ENCODE data around the gene TMEM9B. TPM values are rescaled to one million over a fixed set of nuclear protein-coding genes. Genes with fewer than 3 reads are reported as not detected.
"Not testable (repeated sequence)": the region's sequence is repeated elsewhere in the genome, so short reads cannot be mapped to it uniquely, and the experiment has no call there.

TMEM9B gene
- total RNA-seq, 1 experiment from 2014 or later, result 13.6 TPM

- Histone ChIP-seq H4K5ac (ENCODE audit: insufficient read length, low read depth, low read length) (no peak overlapping the region), H3K79me1 (ENCODE audit: insufficient read depth, low read depth, low read length, poor library complexity, severe bottlenecking) (no peaks in the 10 kb centered on the region), H3K18ac (ENCODE audit: insufficient read length, low read depth, low read length) (no peak overlapping the region), H4K20me1 (ENCODE audit: control insufficient read depth, insufficient read depth, insufficient read length) (no peaks in the 10 kb centered on the region), H4K91ac (ENCODE audit: insufficient read length, low read depth, low read length) (no peak overlapping the region), H3K14ac (ENCODE audit: insufficient read depth, low read length) (no peak overlapping the region), H3K4me1 (ENCODE audit: insufficient read depth, low read length) (peaks cover 7% of the 10 kb centered on the region), H3T11ph (ENCODE audit: low read length) (no peak overlapping the region), H2BK120ac (ENCODE audit: low read depth, low read length, poor library complexity, severe bottlenecking) (no peak overlapping the region), H2BK20ac (ENCODE audit: low read depth, low read length, poor library complexity, severe bottlenecking) (no peak overlapping the region), H2BK5ac (ENCODE audit: insufficient read length, low read length) (no peak overlapping the region), H2BK15ac (ENCODE audit: low read depth, low read length) (no peak overlapping the region), H3K56ac (ENCODE audit: insufficient read length, low read depth, low read length) (no peak overlapping the region), H3K23me2 (ENCODE audit: insufficient read length, low read depth, low read length, poor library complexity, severe bottlenecking) (no peaks in the 10 kb centered on the region), H2AK5ac (ENCODE audit: insufficient read length, low read length) (no peak overlapping the region), H4K8ac (replicated peaks; ENCODE audit: insufficient read length, low read depth, low read length) (no peak overlapping the region), H3K9me3 (ENCODE audit: control insufficient read depth, low read depth, low read length) (no peaks in the 10 kb centered on the region), H3K27me3 (ENCODE audit: insufficient read depth, low read length) (no peaks in the 10 kb centered on the region), H3K4ac (ENCODE audit: low read depth, low read length) (no peak overlapping the region), H3K23ac (ENCODE audit: insufficient read length, low read depth, low read length) (no peak overlapping the region), H3K9ac (ENCODE audit: extremely low read depth, insufficient read length, low read length) (no peak overlapping the region), H2AFZ (ENCODE audit: low read length) (no peak overlapping the region), H2BK12ac (ENCODE audit: insufficient read length, low read depth, low read length) (no peak overlapping the region), H3K79me2 (ENCODE audit: insufficient read depth, low read length) (no peaks in the 10 kb centered on the region), H3K4me2 (ENCODE audit: insufficient read depth, insufficient read length, low read length) (no peak overlapping the region), H3K27ac (ENCODE audit: insufficient read length, low read depth, low read length) (no peak overlapping the region)
- no peaks in the 10 kb centered on the region for H3K9me3 Mint-ChIP-seq
- peaks cover 12 to 14% of the 10 kb centered on the region in 2 experiments for H3K4me1 Mint-ChIP-seq
- no CpG with 5 or more reads among the region's 10 CpGs for WGBS (ENCODE audit: extremely low coverage, insufficient read length, low lambda C conversion rate)
- H3K27ac Mint-ChIP-seq, result peak overlapping the region in 1 of 3 experiments; percentile 34; a peak in 2 of 7 replicates
- DNase-seq, result no peak
- TF ChIP-seq, protein P1, sequence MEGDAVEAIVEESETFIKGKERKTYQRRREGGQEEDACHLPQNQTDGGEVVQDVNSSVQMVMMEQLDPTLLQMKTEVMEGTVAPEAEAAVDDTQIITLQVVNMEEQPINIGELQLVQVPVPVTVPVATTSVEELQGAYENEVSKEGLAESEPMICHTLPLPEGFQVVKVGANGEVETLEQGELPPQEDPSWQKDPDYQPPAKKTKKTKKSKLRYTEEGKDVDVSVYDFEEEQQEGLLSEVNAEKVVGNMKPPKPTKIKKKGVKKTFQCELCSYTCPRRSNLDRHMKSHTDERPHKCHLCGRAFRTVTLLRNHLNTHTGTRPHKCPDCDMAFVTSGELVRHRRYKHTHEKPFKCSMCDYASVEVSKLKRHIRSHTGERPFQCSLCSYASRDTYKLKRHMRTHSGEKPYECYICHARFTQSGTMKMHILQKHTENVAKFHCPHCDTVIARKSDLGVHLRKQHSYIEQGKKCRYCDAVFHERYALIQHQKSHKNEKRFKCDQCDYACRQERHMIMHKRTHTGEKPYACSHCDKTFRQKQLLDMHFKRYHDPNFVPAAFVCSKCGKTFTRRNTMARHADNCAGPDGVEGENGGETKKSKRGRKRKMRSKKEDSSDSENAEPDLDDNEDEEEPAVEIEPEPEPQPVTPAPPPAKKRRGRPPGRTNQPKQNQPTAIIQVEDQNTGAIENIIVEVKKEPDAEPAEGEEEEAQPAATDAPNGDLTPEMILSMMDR (conservative IDR thresholded peaks at IDR 0.05), result no peak
- no peaks in the 10 kb centered on the region; the same call in 1 of the 2 replicates for H3K27me3 Mint-ChIP-seq (ENCODE audit: low read depth)
- H3K4me3 Mint-ChIP-seq, result no peak overlapping the region
- H3K36me3 Mint-ChIP-seq (ENCODE audit: insufficient read depth in 1 of 3, low read depth in 3 of 3), result no peaks in the 10 kb centered on the region
Measured at GRCh38 chr11:8937159-8937558, 27.1 kb downstream of the TMEM9B start.

- H3K14ac ChIP-seq (ENCODE audit: insufficient read depth, low read length); H3K18ac ChIP-seq (ENCODE audit: insufficient read length, low read depth, low read length); H3K4me1 ChIP-seq (ENCODE audit: insufficient read depth, low read length); H3K27ac ChIP-seq (ENCODE audit: insufficient read length, low read depth, low read length); H2BK15ac ChIP-seq (ENCODE audit: low read depth, low read length); H2BK20ac ChIP-seq (ENCODE audit: low read depth, low read length, poor library complexity, severe bottlenecking); H3T11ph ChIP-seq (ENCODE audit: low read length); DNase-seq; H3K23me2 ChIP-seq (ENCODE audit: insufficient read length, low read depth, low read length, poor library complexity, severe bottlenecking); H4K8ac ChIP-seq (replicated peaks; ENCODE audit: insufficient read length, low read depth, low read length); H3K4me2 ChIP-seq (ENCODE audit: insufficient read depth, insufficient read length, low read length); H3K27me3 Mint-ChIP-seq (ENCODE audit: low read depth); H2AK5ac ChIP-seq (ENCODE audit: insufficient read length, low read length); H4K91ac ChIP-seq (ENCODE audit: insufficient read length, low read depth, low read length); H4K5ac ChIP-seq (ENCODE audit: insufficient read length, low read depth, low read length); H3K27ac Mint-ChIP-seq; H3K79me2 ChIP-seq (ENCODE audit: insufficient read depth, low read length); H3K79me1 ChIP-seq (ENCODE audit: insufficient read depth, low read depth, low read length, poor library complexity, severe bottlenecking); H2BK5ac ChIP-seq (ENCODE audit: insufficient read length, low read length); H3K36me3 Mint-ChIP-seq (ENCODE audit: insufficient read depth in 1 of 3, low read depth in 3 of 3); H3K56ac ChIP-seq (ENCODE audit: insufficient read length, low read depth, low read length); H2BK120ac ChIP-seq (ENCODE audit: low read depth, low read length, poor library complexity, severe bottlenecking); H4K20me1 ChIP-seq (ENCODE audit: control insufficient read depth, insufficient read depth, insufficient read length); H2BK12ac ChIP-seq (ENCODE audit: insufficient read length, low read depth, low read length); H3K9ac ChIP-seq (ENCODE audit: extremely low read depth, insufficient read length, low read length); H3K27me3 ChIP-seq (ENCODE audit: insufficient read depth, low read length); H3K4me3 Mint-ChIP-seq; H2AFZ ChIP-seq (ENCODE audit: low read length); H3K23ac ChIP-seq (ENCODE audit: insufficient read length, low read depth, low read length); H3K9me3 ChIP-seq (ENCODE audit: control insufficient read depth, low read depth, low read length); H3K4ac ChIP-seq (ENCODE audit: low read depth, low read length); H3K9me3 Mint-ChIP-seq: not testable (repeated sequence)
- WGBS (ENCODE audit: extremely low coverage, insufficient read length, low lambda C conversion rate), result no CpG with 5 or more reads among the region's 2 CpGs
- peaks cover 12 to 14% of the 10 kb centered on the region in 2 experiments for H3K4me1 Mint-ChIP-seq
Measured at GRCh38 chr11:8935789-8936188, 28.5 kb downstream of the TMEM9B start.

Measured in H9 (cell line).